HEK293T (cell line): ENCODE measurements around the gene TCF20.

Source experiments
- CTCF ChIA-PET: fragments of 350-600 bp; formaldehyde crosslinking; extraction: SDS; loops from one replicate; lab custom pipeline; 2021; ENCODE audit warnings: antibody characterized with exemption, inconsistent platforms; lab: Yijun Ruan, JAX
- POLR2A ChIA-PET: fragments of 350-600 bp; formaldehyde crosslinking; extraction: SDS; loops from one replicate; lab custom pipeline; 2020; ENCODE audit warnings: antibody characterized with exemption, inconsistent platforms; lab: Yijun Ruan, JAX
- DNase-seq: peaks from one replicate; pipeline ENCODE4 v3.0.0; 2012; ENCODE audit warnings: mixed read lengths; ENCODE audit errors: extremely low spot score
- ARNT ChIP-seq: fragments of 450-650 bp; IDR thresholded peaks from 2 replicates; pipeline ENCODE4 v1.6.1; 2017; ENCODE audit warnings: mild to moderate bottlenecking
- BHLHE40 ChIP-seq: fragments of 450-650 bp; IDR thresholded peaks from 2 replicates; pipeline ENCODE4 v1.6.1; 2016; ENCODE audit warnings: mild to moderate bottlenecking, moderate library complexity, borderline replicate concordance
- CTBP1 ChIP-seq: fragments of 450-650 bp; IDR thresholded peaks from 2 replicates; pipeline ENCODE4 v1.6.1; 2016; ENCODE audit warnings: borderline replicate concordance
- ELF4 ChIP-seq: fragments of 450-650 bp; IDR thresholded peaks from 2 replicates; pipeline ENCODE4 v1.6.1; 2017; ENCODE audit warnings: antibody characterized with exemption
- FOXA1 ChIP-seq: fragments of 450-650 bp; IDR thresholded peaks from 2 replicates; pipeline ENCODE4 v1.6.1; 2016; ENCODE audit warnings: mild to moderate bottlenecking
- FOXK2 ChIP-seq: fragments of 450-650 bp; IDR thresholded peaks from 2 replicates; pipeline ENCODE4 v1.6.1; 2016; ENCODE audit warnings: mild to moderate bottlenecking
- FOXM1 ChIP-seq: fragments of 450-650 bp; IDR thresholded peaks from 2 replicates; pipeline ENCODE4 v1.6.1; 2017; ENCODE audit warnings: mild to moderate bottlenecking, borderline replicate concordance
- HDGF ChIP-seq: fragments of 450-650 bp; IDR thresholded peaks from 2 replicates; pipeline ENCODE4 v1.6.1; 2017; ENCODE audit warnings: antibody characterized with exemption, borderline replicate concordance
- L3MBTL2 ChIP-seq: fragments of 450-650 bp; conservative IDR thresholded peaks from 2 replicates; pipeline ENCODE4 v1.6.1; 2016; ENCODE audit warnings: mild to moderate bottlenecking
- LEF1 ChIP-seq: fragments of 450-650 bp; IDR thresholded peaks from 2 replicates; pipeline ENCODE4 v1.6.1; 2017; ENCODE audit warnings: mild to moderate bottlenecking, borderline replicate concordance
- NFRKB ChIP-seq: fragments of 450-650 bp; IDR thresholded peaks from 2 replicates; pipeline ENCODE4 v1.6.1; 2016; ENCODE audit warnings: mild to moderate bottlenecking, moderate library complexity
- SP1 ChIP-seq: fragments of 450-650 bp; IDR thresholded peaks from 2 replicates; pipeline ENCODE4 v1.6.1; 2017
- SUZ12 ChIP-seq: fragments of 450-650 bp; IDR thresholded peaks from 2 replicates; pipeline ENCODE4 v1.6.1; 2016; ENCODE audit warnings: mild to moderate bottlenecking
- TARDBP ChIP-seq: fragments of 450-650 bp; IDR thresholded peaks from 2 replicates; pipeline ENCODE4 v1.6.1; 2016
- ZNF384 ChIP-seq: fragments of 450-650 bp; IDR thresholded peaks from 2 replicates; pipeline ENCODE4 v1.6.1; 2016
- TF ChIP-seq, protein P1 (sequence below): fragments of 450-650 bp; IDR thresholded peaks from 2 replicates; pipeline ENCODE4 v1.6.1; 2016

TCF20 gene

DNA sequence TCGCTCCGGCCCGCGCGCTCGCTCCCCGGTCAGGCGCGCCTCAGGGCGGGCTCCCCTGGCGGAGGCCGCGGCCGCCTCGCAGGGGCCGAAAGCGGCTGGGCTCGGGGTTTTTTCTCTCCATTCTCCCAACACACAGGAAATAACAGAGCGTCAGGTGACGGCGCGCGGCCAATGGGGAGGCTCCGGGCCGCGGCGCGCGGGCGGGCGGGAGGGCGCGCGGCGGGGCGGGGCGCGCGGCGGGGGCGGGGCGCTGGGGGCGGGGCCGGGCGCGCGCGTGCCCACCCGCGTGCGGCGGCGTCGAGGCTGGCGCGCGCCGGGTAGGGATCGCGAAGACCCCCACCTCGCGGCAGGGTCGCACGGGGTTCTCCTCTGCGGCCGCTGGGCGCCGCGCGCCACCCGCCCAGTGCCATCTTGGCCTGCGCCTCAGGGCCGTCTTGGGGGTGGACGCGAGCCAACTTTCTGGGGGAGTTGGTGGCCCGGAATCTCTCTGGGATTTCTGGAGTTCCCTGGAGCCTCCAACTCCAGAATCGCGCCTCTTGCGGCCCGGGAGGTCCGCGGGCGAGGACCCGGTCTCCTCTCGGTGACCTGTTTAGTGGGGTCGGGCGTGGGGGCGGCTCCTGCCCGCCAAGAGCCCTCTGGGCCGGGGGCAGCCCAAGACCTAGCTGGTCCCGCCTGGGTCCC lies at the start of gene TCF20:
Gene TCF20 (minus strand): TSS at position 144 of the 681 bp plus-strand sequence. CDS start 55,348 bp downstream, outside the sequence.
- TF ChIP-seq L3MBTL2 = peak; percentile 77
- no peak for TF ChIP-seq SP1
- DNase-seq = peak; percentile 88
- ChIA-PET CTCF (no interaction called here), POLR2A (no interaction called here)

DNA sequence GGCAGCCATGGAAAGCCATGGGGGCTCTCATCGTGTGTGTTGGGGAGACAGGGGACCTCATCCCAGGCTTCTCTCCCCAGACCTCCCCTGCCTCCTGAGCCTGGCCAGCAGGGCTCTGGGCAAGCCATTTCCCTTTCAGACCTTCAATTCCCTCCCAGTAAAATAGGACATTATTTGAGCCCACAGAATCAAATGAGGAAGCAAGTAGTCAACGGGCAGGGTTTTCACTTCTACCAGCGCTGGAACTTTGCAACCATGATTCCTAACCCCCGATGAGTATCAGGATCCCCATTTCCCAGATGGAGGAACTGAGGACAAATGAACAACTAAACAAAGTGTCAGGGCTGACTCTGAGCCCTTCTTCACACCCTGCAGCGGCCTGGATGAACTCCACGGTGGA lies 48.9 kb upstream of the TCF20 start:
- POLR2A ChIA-PET = interaction anchor here (0.6 kb wide), 1 partner anchor 165 kb away, joined by 3 read pairs; no protein-coding TSS in a partner anchor
- DNase-seq = no peak
- no peak for TF ChIP-seq L3MBTL2
- no peak for TF ChIP-seq FOXK2
- no peak for TF ChIP-seq SP1
- no peak for TF ChIP-seq ARNT
- TF ChIP-seq SUZ12 = no peak
- TF ChIP-seq NFRKB = no peak
- no peak for TF ChIP-seq ZNF384
- no peak for TF ChIP-seq FOXA1
- TF ChIP-seq, protein P1, sequence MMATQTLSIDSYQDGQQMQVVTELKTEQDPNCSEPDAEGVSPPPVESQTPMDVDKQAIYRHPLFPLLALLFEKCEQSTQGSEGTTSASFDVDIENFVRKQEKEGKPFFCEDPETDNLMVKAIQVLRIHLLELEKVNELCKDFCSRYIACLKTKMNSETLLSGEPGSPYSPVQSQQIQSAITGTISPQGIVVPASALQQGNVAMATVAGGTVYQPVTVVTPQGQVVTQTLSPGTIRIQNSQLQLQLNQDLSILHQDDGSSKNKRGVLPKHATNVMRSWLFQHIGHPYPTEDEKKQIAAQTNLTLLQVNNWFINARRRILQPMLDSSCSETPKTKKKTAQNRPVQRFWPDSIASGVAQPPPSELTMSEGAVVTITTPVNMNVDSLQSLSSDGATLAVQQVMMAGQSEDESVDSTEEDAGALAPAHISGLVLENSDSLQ = no peak
- TF ChIP-seq CTBP1 = no peak
- no peak for TF ChIP-seq TARDBP
- TF ChIP-seq LEF1 = no peak
- TF ChIP-seq HDGF = no peak
- TF ChIP-seq FOXM1 = no peak
- TF ChIP-seq ELF4 = no peak
- CTCF ChIA-PET = no interaction called here

- DNase-seq = no peak
- ChIA-PET POLR2A (interaction anchor here (0.6 kb wide), 1 partner anchor 166 kb away, joined by 3 read pairs; no protein-coding TSS in a partner anchor), CTCF (no interaction called here)
- TF ChIP-seq NFRKB (no peak), HDGF (no peak), CTBP1 (no peak), TARDBP (no peak), ARNT (no peak), LEF1 (no peak), FOXA1 (no peak), BHLHE40 (no peak), FOXK2 (no peak), ELF4 (no peak), FOXM1 (no peak), L3MBTL2 (no peak), SUZ12 (no peak), SP1 (no peak), ZNF384 (no peak)
- TF ChIP-seq, protein P1 = no peak
Observed at GRCh38 chr22:42318967-42319366, 48.5 kb upstream of the TCF20 start.

DNA sequence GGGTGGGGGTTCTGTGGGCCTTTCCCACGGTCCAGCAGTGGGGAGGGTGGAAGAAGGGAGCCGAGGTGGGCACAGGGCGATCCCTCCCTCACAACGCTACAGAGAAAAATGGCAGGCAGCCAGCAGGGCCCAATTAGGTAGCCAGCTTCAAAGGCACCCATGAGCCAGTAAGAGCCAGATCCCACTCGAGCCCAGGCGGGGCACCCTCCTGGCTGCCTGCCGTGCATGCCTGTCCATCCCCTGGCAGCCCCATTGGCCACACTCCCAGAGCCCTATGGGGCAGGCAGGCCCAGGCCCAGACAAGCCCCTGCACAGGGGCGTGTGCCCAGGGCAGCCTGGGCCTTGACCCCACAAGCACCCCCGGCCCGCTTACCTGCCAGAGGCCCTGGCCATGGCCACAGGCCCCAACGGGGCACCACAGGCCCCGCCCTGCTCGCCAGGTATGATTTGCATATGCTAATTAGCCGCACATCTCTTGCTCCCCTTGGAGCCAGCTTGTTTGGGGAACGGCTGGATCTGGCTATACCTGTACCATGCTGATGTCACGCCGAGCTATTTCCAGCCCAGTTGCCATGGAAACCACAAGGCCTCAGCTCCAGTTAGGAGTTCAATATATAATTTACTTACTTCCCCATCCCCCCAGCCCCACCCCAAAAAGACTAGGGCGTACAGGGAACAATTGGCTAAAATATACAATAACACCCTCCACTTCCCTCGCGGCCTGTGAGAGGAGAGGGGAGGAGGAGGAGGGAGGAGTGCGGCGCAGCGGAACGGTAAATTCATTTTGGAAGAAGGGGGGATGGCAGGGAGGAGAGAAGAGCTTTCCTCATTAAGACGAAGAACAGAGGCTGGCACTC lies 47.5 kb upstream of the TCF20 start:
- ChIA-PET POLR2A (no interaction called here), CTCF (no interaction called here)
- TF ChIP-seq CTBP1 = no peak
- no peak for DNase-seq

GRCh38 chr22:42317008-42317407 lies 46.6 kb upstream of the TCF20 start:
- POLR2A ChIA-PET = interaction anchor here (0.6 kb wide), 1 partner anchor 153 kb away, joined by 3 read pairs; no protein-coding TSS in a partner anchor
- TF ChIP-seq FOXA1 (no peak), FOXK2 (no peak), SUZ12 (no peak), BHLHE40 (no peak)
- DNase-seq = no peak
- CTCF ChIA-PET = interaction anchor here (0.6 kb wide), 1 partner anchor 650 kb away, joined by 3 read pairs; no protein-coding TSS in a partner anchor

GRCh38 chr22:42315392-42315756 lies 44.9 kb upstream of the TCF20 start:
- TF ChIP-seq ELF4 = no peak
- no peak for TF ChIP-seq HDGF
- TF ChIP-seq L3MBTL2 = no peak
- TF ChIP-seq CTBP1 = no peak
- no peak for TF ChIP-seq FOXK2
- no peak for TF ChIP-seq ZNF384
- no peak for TF ChIP-seq FOXA1
- no peak for TF ChIP-seq FOXM1
- TF ChIP-seq, protein P1 = no peak
- no peak for TF ChIP-seq SP1
- TF ChIP-seq LEF1 = no peak
- no peak for TF ChIP-seq TARDBP
- no peak for TF ChIP-seq SUZ12
- DNase-seq = no peak
- ChIA-PET CTCF (no interaction called here), POLR2A (no interaction called here)
